Loucy (cell line): ENCODE data around the gene GTSE1.

Source experiments
- H2AFZ ChIP-seq: fragments of 200-600 bp; sonication (generic); 2 replicates; pipeline ENCODE4 v1.6.0; 2016; ENCODE audit warnings: antibody characterized with exemption, mild to moderate bottlenecking, low read length, moderate library complexity
- H3F3A ChIP-seq: fragments of 200-600 bp; 2 replicates; pipeline ENCODE4 v1.6.0; 2016; ENCODE audit warnings: antibody characterized with exemption, low read depth, mild to moderate bottlenecking
- H3K27me3 ChIP-seq: fragments of 200-600 bp; sonication (generic); 2 replicates; pipeline ENCODE4 v1.6.1; 2014; ENCODE audit warnings: low read length, mild to moderate bottlenecking; ENCODE audit not compliant: insufficient read depth, poor library complexity, severe bottlenecking
- H3K36me3 ChIP-seq: fragments of 200-600 bp; sonication (generic); 2 replicates; pipeline ENCODE4 v1.6.1; 2016; ENCODE audit warnings: low read length; ENCODE audit not compliant: insufficient read depth
- H3K4me1 ChIP-seq: fragments of 200-600 bp; sonication (generic); 2 replicates; pipeline ENCODE4 v1.5.1; 2014; ENCODE audit warnings: low read length, mild to moderate bottlenecking; ENCODE audit not compliant: insufficient read depth, poor library complexity, severe bottlenecking
- H3K4me2 ChIP-seq: fragments of 200-600 bp; sonication (generic); 2 replicates; pipeline ENCODE4 v1.6.0; 2014; ENCODE audit warnings: antibody characterized with exemption, low read length, low read depth, mild to moderate bottlenecking; ENCODE audit not compliant: poor library complexity, severe bottlenecking
- H3K4me3 ChIP-seq: fragments of 200-600 bp; sonication (generic); 2 replicates; pipeline ENCODE4 v1.5.1; 2014; ENCODE audit warnings: low read length, mild to moderate bottlenecking, mixed read lengths; ENCODE audit not compliant: poor library complexity, severe bottlenecking
- H3K79me2 ChIP-seq: fragments of 200-600 bp; sonication (generic); 2 replicates; pipeline ENCODE4 v1.6.1; 2014; ENCODE audit warnings: low read length; ENCODE audit not compliant: insufficient read depth
- H3K9ac ChIP-seq: fragments of 200-600 bp; sonication (generic); 2 replicates; pipeline ENCODE4 v1.6.0; 2014; ENCODE audit warnings: mild to moderate bottlenecking, low read depth, low read length, moderate library complexity; ENCODE audit not compliant: poor library complexity, severe bottlenecking
- H3K9me2 ChIP-seq: fragments of 200-600 bp; sonication (generic); replicated peaks from 2 replicates; pipeline ENCODE4 v1.6.1; 2016; ENCODE audit warnings: low read depth, low read length, mixed read lengths
- H3K9me3 ChIP-seq: fragments of 200-600 bp; sonication (generic); 2 replicates; pipeline ENCODE4 v1.6.1; 2014; ENCODE audit warnings: mild to moderate bottlenecking, antibody characterized with exemption, low read length, low read depth; ENCODE audit not compliant: insufficient read depth
- H4K20me1 ChIP-seq: fragments of 200-600 bp; sonication (generic); 2 replicates; pipeline ENCODE4 v1.6.0; 2014; ENCODE audit warnings: antibody characterized with exemption, low read length, mild to moderate bottlenecking; ENCODE audit not compliant: insufficient read depth, poor library complexity, severe bottlenecking
- CTCF ChIP-seq: fragments of 200-600 bp; sonication (generic); conservative IDR thresholded peaks from 2 replicates; pipeline ENCODE4 v1.5.1; 2014; ENCODE audit warnings: mild to moderate bottlenecking, antibody characterized with exemption, low read length
- EZH2phosphoT487 ChIP-seq: fragments of 200-600 bp; IDR thresholded peaks from 2 replicates; pipeline ENCODE4 v1.6.1; 2018; ENCODE audit warnings: antibody characterized with exemption, mild to moderate bottlenecking, moderate library complexity, borderline replicate concordance

GTSE1 gene

DNA sequence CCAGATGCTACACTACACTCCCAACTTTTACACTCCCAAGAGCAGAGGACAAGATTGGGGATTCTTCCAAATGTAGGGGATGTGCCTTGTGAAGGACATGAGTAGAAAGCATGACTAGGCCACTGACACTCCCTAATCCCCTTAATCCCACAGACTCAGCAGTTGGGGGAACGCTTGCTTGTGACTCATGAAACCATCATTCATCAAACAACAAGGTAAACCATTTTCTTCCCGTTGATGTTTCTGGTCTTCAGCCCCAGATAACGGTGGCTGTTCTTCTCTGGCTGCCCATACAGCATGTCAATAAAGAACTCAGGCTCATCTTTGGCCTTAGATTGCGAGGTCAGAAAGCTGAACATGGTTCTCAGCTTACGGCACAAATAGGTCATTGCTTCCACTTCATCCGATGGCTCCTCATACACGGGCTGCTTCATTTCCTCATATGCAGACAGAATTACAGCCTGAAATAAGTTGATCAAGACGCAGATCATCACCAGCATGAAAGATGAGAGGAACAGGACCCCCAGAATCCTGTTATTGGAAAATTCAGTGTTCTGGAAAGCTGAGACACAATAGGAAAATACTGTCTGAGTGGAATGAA, 40.2 kb upstream of the GTSE1 start:
- Histone ChIP-seq H3K4me2 (no peak overlapping the region), H3K9me3 (no peaks in the 10 kb centered on the region), H3K9me2 (no peaks in the 10 kb centered on the region), H3K36me3 (no peaks in the 10 kb centered on the region), H2AFZ (no peak overlapping the region), H3K27me3 (no peaks in the 10 kb centered on the region), H3K9ac (no peak overlapping the region), H3K4me1 (peaks cover 34% of the 10 kb centered on the region), H4K20me1 (no peaks in the 10 kb centered on the region), H3F3A (no peaks in the 10 kb centered on the region), H3K79me2 (peaks cover 23% of the 10 kb centered on the region), H3K4me3 (no peak overlapping the region)
- TF ChIP-seq EZH2phosphoT487 (no peak), CTCF (no peak)

GRCh38 chr22:46259374-46259773, 37.3 kb upstream of the GTSE1 start:
- H2AFZ ChIP-seq: no peak overlapping the region
- H3K4me3 ChIP-seq: no peak overlapping the region
- H3K4me1 ChIP-seq: peaks cover 6% of the 10 kb centered on the region
- no peaks in the 10 kb centered on the region for H3K79me2 ChIP-seq
- no peaks in the 10 kb centered on the region for H3K36me3 ChIP-seq
- no peak for TF ChIP-seq EZH2phosphoT487
- no peak for TF ChIP-seq CTCF
- no peak overlapping the region for H3K4me2 ChIP-seq
- no peaks in the 10 kb centered on the region for H3K9me3 ChIP-seq
- no peaks in the 10 kb centered on the region for H3F3A ChIP-seq
- H3K27me3 ChIP-seq: no peaks in the 10 kb centered on the region
- no peak overlapping the region for H3K9ac ChIP-seq
- no peaks in the 10 kb centered on the region for H3K9me2 ChIP-seq
- no peaks in the 10 kb centered on the region for H4K20me1 ChIP-seq

DNA sequence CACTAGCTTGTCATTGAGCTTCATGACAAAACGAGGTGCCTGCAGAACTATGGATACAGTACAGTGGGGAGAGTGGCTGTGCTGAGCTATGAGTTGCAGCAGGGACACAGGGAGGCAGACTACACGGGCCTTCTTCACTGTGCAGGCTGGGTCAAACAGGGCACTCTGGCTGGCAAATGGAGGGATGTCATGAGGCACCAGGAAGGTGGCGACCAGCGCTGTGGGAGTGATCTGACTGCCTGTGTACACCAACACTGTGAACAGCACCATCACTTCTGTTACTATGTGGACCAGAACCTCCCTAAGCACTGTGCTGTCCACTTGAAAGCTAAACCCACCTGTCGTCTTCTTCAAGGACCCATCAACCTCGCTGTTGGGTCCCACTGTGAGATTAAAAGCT, 36.6 kb upstream of the GTSE1 start:
- Histone ChIP-seq H3K9ac (no peak overlapping the region), H3K79me2 (no peaks in the 10 kb centered on the region), H4K20me1 (no peaks in the 10 kb centered on the region), H3K9me2 (no peaks in the 10 kb centered on the region), H3K9me3 (no peaks in the 10 kb centered on the region; the same call in 1 of the 2 replicates), H3F3A (no peaks in the 10 kb centered on the region), H3K27me3 (no peaks in the 10 kb centered on the region), H3K4me2 (no peak overlapping the region), H3K4me3 (no peak overlapping the region), H2AFZ (no peak overlapping the region), H3K36me3 (no peaks in the 10 kb centered on the region), H3K4me1 (no peaks in the 10 kb centered on the region)
- TF ChIP-seq CTCF: no peak
- no peak for TF ChIP-seq EZH2phosphoT487
